Mesothelial cell of epicardium (in vitro differentiated cells): ENCODE data around the gene KIAA0930. TPM values are rescaled to one million over a fixed set of nuclear protein-coding genes. Genes with fewer than 3 reads are reported as not detected.

Experiments used
- DNase-seq, 2 experiments: peaks; one replicate each; pipeline ENCODE4 v3.0.0; 2021; ENCODE audit warnings: low spot score in 2 of 2; ENCODE audit not compliant: unreplicated experiment in 2 of 2
- H3K27ac Mint-ChIP-seq: 2 replicates; pipeline ENCODE4 v1.8.0; 2021; ENCODE audit warnings: mixed read lengths
- H3K27me3 Mint-ChIP-seq: 2 replicates; pipeline ENCODE4 v1.8.0; 2021; ENCODE audit warnings: low read depth, mixed read lengths
- H3K36me3 Mint-ChIP-seq: 2 replicates; pipeline ENCODE4 v1.8.0; 2021; ENCODE audit warnings: mixed read lengths
- H3K4me1 Mint-ChIP-seq: 2 replicates; pipeline ENCODE4 v1.8.0; 2021; ENCODE audit warnings: mixed read lengths
- H3K4me3 Mint-ChIP-seq: 2 replicates; pipeline ENCODE4 v1.8.0; 2021; ENCODE audit warnings: mild to moderate bottlenecking, moderate library complexity, mixed read lengths
- H3K9me3 Mint-ChIP-seq: 2 replicates; pipeline ENCODE4 v1.8.0; 2021; ENCODE audit warnings: mixed read lengths
- total RNA-seq: library from RNA; stranded (reverse); gene quantifications from 3 replicates; pipeline ENCODE4 v1.2.1, GENCODE V29; 2021
- TF ChIP-seq, protein P1 (sequence below): fragments of 200-600 bp; sonication (generic); IDR thresholded peaks from one replicate; pipeline ENCODE4 v1.5.0; 2021; ENCODE audit warnings: antibody characterized with exemption; ENCODE audit not compliant: unreplicated experiment

The KIAA0930 gene
- total RNA-seq, 1 donor from 2014 or later, result 31.1 TPM

DNA sequence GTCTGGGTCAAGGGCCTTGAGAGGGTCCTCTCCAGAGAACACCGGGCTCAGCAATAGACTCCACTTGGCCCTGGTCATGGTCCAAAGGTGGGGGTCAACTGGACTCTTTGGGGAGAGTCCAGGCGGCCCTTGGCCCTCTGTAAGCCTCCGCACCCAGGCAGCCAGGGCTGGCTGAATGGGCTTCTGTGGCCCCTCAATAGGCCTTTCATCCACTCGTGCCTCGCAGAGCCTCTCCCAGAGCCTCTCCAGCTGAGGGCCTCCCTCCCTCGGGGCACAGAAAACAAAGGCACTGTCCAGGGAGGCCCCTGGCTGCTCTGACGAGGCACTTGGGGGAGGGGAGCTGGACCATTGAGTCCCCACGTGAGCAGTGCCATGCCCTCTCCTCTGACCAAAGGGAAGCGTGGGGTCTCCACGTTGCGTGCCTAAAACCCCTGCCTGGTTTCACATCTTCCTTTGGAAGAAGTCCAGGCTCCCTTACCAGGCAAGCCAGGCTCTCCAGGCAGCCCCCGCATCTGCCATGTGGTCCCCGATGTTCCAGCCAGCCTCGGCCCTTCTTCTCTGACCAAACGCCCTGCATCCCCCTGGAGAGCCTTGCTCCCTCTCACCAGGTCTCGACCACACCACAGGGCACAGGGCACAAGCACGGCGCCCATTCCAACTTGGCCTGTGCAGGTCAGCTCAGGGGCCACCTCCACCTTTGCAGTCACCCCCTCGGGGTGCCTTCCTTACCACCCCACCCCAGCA lies 15.5 kb downstream of the KIAA0930 start:
- no peak for DNase-seq
- H3K4me3 Mint-ChIP-seq, result no peak overlapping the region
- TF ChIP-seq, protein P1, sequence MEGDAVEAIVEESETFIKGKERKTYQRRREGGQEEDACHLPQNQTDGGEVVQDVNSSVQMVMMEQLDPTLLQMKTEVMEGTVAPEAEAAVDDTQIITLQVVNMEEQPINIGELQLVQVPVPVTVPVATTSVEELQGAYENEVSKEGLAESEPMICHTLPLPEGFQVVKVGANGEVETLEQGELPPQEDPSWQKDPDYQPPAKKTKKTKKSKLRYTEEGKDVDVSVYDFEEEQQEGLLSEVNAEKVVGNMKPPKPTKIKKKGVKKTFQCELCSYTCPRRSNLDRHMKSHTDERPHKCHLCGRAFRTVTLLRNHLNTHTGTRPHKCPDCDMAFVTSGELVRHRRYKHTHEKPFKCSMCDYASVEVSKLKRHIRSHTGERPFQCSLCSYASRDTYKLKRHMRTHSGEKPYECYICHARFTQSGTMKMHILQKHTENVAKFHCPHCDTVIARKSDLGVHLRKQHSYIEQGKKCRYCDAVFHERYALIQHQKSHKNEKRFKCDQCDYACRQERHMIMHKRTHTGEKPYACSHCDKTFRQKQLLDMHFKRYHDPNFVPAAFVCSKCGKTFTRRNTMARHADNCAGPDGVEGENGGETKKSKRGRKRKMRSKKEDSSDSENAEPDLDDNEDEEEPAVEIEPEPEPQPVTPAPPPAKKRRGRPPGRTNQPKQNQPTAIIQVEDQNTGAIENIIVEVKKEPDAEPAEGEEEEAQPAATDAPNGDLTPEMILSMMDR, result no peak
- H3K36me3 Mint-ChIP-seq, result no peaks in the 10 kb centered on the region
- no peaks in the 10 kb centered on the region for H3K9me3 Mint-ChIP-seq
- H3K4me1 Mint-ChIP-seq, result no peaks in the 10 kb centered on the region
- H3K27me3 Mint-ChIP-seq, result no peaks in the 10 kb centered on the region
- H3K27ac Mint-ChIP-seq, result no peak overlapping the region

DNA sequence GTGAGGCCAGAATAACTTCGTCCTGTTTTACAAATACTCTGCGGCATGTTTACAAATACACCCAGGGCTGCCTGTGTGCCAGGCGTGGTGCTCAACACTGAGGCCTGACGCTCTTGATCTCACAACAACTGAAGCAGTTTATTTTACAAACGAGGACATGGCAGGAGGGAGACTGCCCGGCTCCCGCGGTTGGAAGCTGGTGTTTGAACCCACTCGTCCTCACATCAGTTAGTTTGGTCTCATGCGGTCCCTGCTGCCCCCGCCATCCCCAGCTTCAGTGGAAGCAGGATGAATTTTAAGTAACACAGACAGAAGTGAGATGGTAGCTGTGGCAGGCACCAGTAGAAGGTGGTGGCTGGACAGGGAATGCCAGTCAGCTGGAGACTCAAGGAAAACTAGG lies 16.4 kb downstream of the KIAA0930 start:
- TF ChIP-seq, protein P1, result no peak
- Mint-ChIP-seq H3K4me3 (no peak overlapping the region), H3K27ac (no peak overlapping the region), H3K9me3 (no peaks in the 10 kb centered on the region), H3K27me3 (no peaks in the 10 kb centered on the region), H3K4me1 (no peaks in the 10 kb centered on the region), H3K36me3 (no peaks in the 10 kb centered on the region)
- DNase-seq, result no peak

DNA sequence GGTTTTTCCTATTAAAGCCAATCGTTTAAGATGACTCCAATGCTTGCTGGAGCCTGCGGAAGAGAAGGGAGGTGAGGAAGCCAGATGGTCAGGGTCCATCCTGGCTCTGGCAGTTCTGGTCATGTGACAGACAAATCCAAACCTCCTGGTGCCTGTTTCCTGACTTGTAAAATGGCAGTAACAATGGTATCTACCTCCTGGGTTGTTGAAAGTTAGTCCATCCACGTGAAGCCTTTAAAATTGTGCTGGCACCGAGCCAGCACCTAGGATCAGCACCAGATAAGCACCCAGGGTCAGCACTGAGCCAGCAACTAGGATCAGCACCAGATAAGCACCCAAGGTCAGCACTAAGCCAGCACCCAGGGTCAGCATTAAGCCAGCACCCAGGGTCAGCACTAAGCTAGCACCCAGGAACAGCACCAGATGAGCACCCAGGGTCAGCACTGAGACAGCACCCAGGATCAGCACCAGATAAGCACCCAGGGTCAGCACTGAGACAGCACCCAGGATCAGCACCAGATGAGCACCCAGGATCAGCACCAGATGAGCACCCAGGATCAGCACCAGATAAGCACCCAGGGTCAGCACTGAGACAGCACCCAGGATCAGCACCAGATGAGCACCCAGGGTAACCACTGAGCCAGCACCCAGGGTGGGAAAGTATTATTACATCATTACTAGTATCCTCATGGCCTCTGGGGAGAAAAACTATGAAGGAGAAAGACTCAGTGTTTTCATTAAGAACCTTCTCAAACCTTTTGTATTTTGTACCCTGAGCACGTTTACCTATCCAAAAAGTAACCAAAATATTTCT lies 17.2 kb downstream of the KIAA0930 start:
- Mint-ChIP-seq H3K4me1 (no peaks in the 10 kb centered on the region), H3K27ac (no peak overlapping the region)

DNA sequence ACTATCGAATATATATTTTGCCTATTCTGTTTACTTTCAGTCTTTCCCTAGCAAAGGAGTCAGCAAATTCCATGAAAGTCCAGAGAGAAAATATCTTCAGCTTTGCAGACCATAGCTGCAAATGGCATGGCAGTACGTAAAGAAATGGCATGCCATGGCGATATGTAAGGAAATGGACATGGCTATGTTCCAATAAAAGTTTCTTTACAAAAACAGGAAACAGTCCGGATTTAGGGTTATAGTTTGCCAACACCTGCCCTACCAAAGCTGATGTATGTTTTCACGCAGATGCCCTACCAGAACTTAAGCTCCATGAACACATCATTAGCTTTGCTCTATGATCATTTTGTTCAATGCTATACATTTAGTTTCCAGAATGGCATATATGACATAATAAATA lies 19.5 kb downstream of the KIAA0930 start:
- Mint-ChIP-seq H3K36me3 (no peaks in the 10 kb centered on the region), H3K4me1 (peaks cover 3% of the 10 kb centered on the region), H3K9me3 (no peaks in the 10 kb centered on the region), H3K4me3 (no peak overlapping the region), H3K27me3 (no peaks in the 10 kb centered on the region), H3K27ac (no peak overlapping the region)
- TF ChIP-seq, protein P1, result no peak
- no peak for DNase-seq

More for the DNA sequence above, 17.2 kb downstream of the KIAA0930 start:
- Mint-ChIP-seq H3K4me3 (no peak overlapping the region), H3K36me3 (no peaks in the 10 kb centered on the region), H3K9me3 (no peaks in the 10 kb centered on the region), H3K27me3 (no peaks in the 10 kb centered on the region)
- TF ChIP-seq, protein P1, result no peak
- no peak for DNase-seq

DNA sequence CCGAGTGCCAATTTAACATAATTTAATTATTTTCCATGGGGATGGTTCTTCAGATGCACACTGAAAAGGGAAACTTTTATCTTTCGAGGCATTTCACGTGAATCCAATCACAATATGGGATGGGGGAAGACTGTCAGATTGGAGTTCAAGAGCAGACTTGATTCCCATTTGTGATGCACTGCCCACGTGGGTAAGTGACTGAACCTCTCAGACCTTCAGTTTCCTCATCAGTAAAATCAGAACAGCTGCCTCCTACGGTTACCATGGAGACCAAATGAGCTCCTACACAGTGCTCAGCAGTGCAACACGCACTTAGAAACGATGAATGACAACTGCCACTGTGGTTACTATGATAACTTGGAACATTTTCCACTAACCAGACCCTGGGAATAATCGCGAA lies 21.7 kb downstream of the KIAA0930 start:
- no peaks in the 10 kb centered on the region for H3K9me3 Mint-ChIP-seq
- no peak for DNase-seq
- peaks cover 3% of the 10 kb centered on the region for H3K4me1 Mint-ChIP-seq
- no peaks in the 10 kb centered on the region for H3K36me3 Mint-ChIP-seq
- H3K27me3 Mint-ChIP-seq, result no peaks in the 10 kb centered on the region
- TF ChIP-seq, protein P1, result no peak
- no peak overlapping the region for H3K4me3 Mint-ChIP-seq
- H3K27ac Mint-ChIP-seq, result no peak overlapping the region
